K562 (cell line): ENCODE results near the gene KIAA0513. TPM values are rescaled to one million over a fixed set of nuclear protein-coding genes. Genes with fewer than 3 reads are reported as not detected.

ENCODE experiments used
- ATAC-seq: fragments of 200-7000 bp; cut with Tn5 transposase; 3 replicates; pipeline ENCODE4 v1.9.1; 2020; ENCODE audit warnings: moderate library complexity
- BruUV-seq: library from RNA; stranded (reverse); fragments of 400-500 nt; replicated peaks from 2 replicates; lab custom pipeline; 2021; lab: Mats Ljungman, UMichigan
- CTCF ChIA-PET: fragments of 300-600 bp; formaldehyde crosslinking; extraction: SDS; loops from one replicate; lab custom pipeline; 2021; ENCODE audit warnings: low intra/inter-chr PET ratio; lab: Yijun Ruan, JAX
- POLR2A ChIA-PET: fragments of 300-600, 350-650 bp; sonication (Branson Sonifier 250); formaldehyde crosslinking; extraction: SDS; loops from one replicate; lab custom pipeline; 2021; ENCODE audit warnings: antibody characterized with exemption, inconsistent platforms; lab: Yijun Ruan, JAX
- DNase-seq, 4 experiments: peaks; one replicate each; pipeline versions ENCODE4 v3.0.0 to v3.0.0-alpha.2; 2011 to 2018; ENCODE audit warnings: low spot score in 3 of 4, mixed read lengths in 3 of 4; ENCODE audit errors: extremely low read depth in 1 of 4
- FAIRE-seq: peaks from 2 replicates; lab custom pipeline; 2011; peaks lifted over from hg19 to GRCh38; lab: Jason Lieb, UNC
- H2AFZ ChIP-seq: 2 replicates; pipeline ENCODE4 v1.6.0; 2011; ENCODE audit warnings: low read depth, low read length, control low read depth, inconsistent platforms
- H3K27ac ChIP-seq: fragments of 200-600 bp; 3 replicates; pipeline ENCODE4 v1.8.0; 2011; ENCODE audit warnings: low read depth, mild to moderate bottlenecking, control low read depth, inconsistent platforms, low read length, moderate library complexity, mixed read lengths; ENCODE audit errors: extremely low read depth
- H3K27me3 ChIP-seq, 2 experiments: fragments of 300-600 bp in 1 of 2; 2 replicates in 1 of 2; 3 replicates in 1 of 2; pipeline versions ENCODE4 v1.6.0 to v1.8.0; 2011; ENCODE audit warnings: inconsistent platforms in 2 of 2, low read length in 2 of 2, mild to moderate bottlenecking in 1 of 2, mixed read lengths in 1 of 2, moderate library complexity in 1 of 2; ENCODE audit not compliant: control insufficient read depth in 2 of 2, insufficient read depth in 2 of 2
- H3K36me3 ChIP-seq: fragments of 300-600 bp; 3 replicates; pipeline ENCODE4 v1.8.0; 2011; ENCODE audit warnings: mild to moderate bottlenecking, low read length, inconsistent platforms; ENCODE audit not compliant: control insufficient read depth, insufficient read depth
- H3K4me1 ChIP-seq, 2 experiments: fragments of 200-600 bp in 1 of 2; replicated peaks in 1 of 2; 2 replicates in 1 of 2; 3 replicates in 1 of 2; pipeline versions ENCODE4 v1.5.1 to v1.8.0; 2011; ENCODE audit warnings: inconsistent platforms in 2 of 2, low read length in 2 of 2, mild to moderate bottlenecking in 1 of 2, mixed read lengths in 1 of 2, moderate library complexity in 1 of 2; ENCODE audit not compliant: control insufficient read depth in 2 of 2, insufficient read depth in 2 of 2
- H3K4me2 ChIP-seq: 2 replicates; pipeline ENCODE4 v1.6.1; 2011; ENCODE audit warnings: low read length, control low read depth, inconsistent platforms, mixed read lengths; ENCODE audit not compliant: insufficient read depth
- H3K4me3 ChIP-seq: fragments of 200-600 bp; sonication (generic), shearing (Covaris generic); 2 replicates; pipeline ENCODE4 v1.5.1; 2016; ENCODE audit warnings: control low read depth, inconsistent platforms
- H3K79me2 ChIP-seq: fragments of 200-600 bp; 3 replicates; pipeline ENCODE4 v1.8.0; 2011; ENCODE audit warnings: low read length, inconsistent platforms; ENCODE audit not compliant: control insufficient read depth, insufficient read depth
- H3K9ac ChIP-seq, 2 experiments: 2 replicates each; pipeline versions ENCODE4 v1.6.0 to v1.6.1; 2011; ENCODE audit warnings: low read depth in 2 of 2, low read length in 2 of 2, control low read depth in 1 of 2, inconsistent platforms in 1 of 2, mild to moderate bottlenecking in 1 of 2, mixed read lengths in 1 of 2; ENCODE audit not compliant: insufficient read depth in 1 of 2
- H3K9me1 ChIP-seq: one replicate; pipeline ENCODE4 v1.6.0; 2011; ENCODE audit warnings: inconsistent platforms, mild to moderate bottlenecking, low read length, moderate library complexity; ENCODE audit not compliant: control insufficient read depth, insufficient read depth
- H3K9me3 ChIP-seq: replicated peaks from 2 replicates; pipeline ENCODE4 v1.5.1; 2011; ENCODE audit warnings: low read depth, low read length, inconsistent platforms; ENCODE audit not compliant: control insufficient read depth, insufficient read depth
- H4K20me1 ChIP-seq: replicated peaks from 2 replicates; pipeline ENCODE4 v1.6.1; 2011; ENCODE audit warnings: low read length, inconsistent platforms, mixed read lengths; ENCODE audit not compliant: control insufficient read depth, insufficient read depth
- CSDE1 ChIP-seq, 2 experiments: fragments of 450-650 bp; IDR thresholded peaks; 2 replicates each; pipeline ENCODE4 v1.6.1; 2016; ENCODE audit warnings: mild to moderate bottlenecking in 1 of 2
- ELF4 ChIP-seq: fragments of 450-650 bp; formaldehyde crosslinking; IDR thresholded peaks from 2 replicates; pipeline ENCODE4 v1.4.0; 2022; ENCODE audit warnings: missing genetic modification characterization
- HBP1 ChIP-seq: fragments of 450-650 bp; formaldehyde crosslinking; IDR thresholded peaks from 2 replicates; pipeline ENCODE4 v1.4.0; 2022; ENCODE audit warnings: missing genetic modification characterization
- HEY1 ChIP-seq: fragments of 250-450 bp; sonication (Bioruptor Pico); IDR thresholded peaks from 2 replicates; pipeline ENCODE4 v1.5.0; 2020; ENCODE audit warnings: mild to moderate bottlenecking, moderate library complexity, borderline replicate concordance
- KDM1A ChIP-seq, 2 experiments: fragments of 450-650 bp; IDR thresholded peaks; 2 replicates each; pipeline ENCODE4 v1.6.1; 2016; ENCODE audit warnings: mild to moderate bottlenecking in 2 of 2
- POLR2AphosphoS2 ChIP-seq: IDR thresholded peaks from 2 replicates; pipeline ENCODE4 v1.6.1; 2012; ENCODE audit warnings: low read length, improper control_type of control experiment
- PRDM10 ChIP-seq: fragments of 450-650 bp; IDR thresholded peaks from 2 replicates; pipeline ENCODE4 v1.6.1; 2018; ENCODE audit not compliant: partially characterized antibody
- SIRT6 ChIP-seq: IDR thresholded peaks from one replicate; pipeline ENCODE4 v1.6.1; 2012; ENCODE audit warnings: low read depth, mild to moderate bottlenecking, control low read depth, inconsistent platforms, low read length, moderate library complexity
- ZNF584 ChIP-seq: fragments of 200-800 bp; sonication (Bioruptor generic); IDR thresholded peaks from 2 replicates; pipeline ENCODE4 v1.6.1; 2016; ENCODE audit warnings: low read depth, mild to moderate bottlenecking, missing genetic modification characterization, missing compliant biosample characterization
- ZNF75A ChIP-seq: fragments of 450-650 bp; formaldehyde crosslinking; IDR thresholded peaks from 2 replicates; pipeline ENCODE4 v1.4.0; 2020; ENCODE audit warnings: mild to moderate bottlenecking
- ZNF79 ChIP-seq: fragments of 250-450 bp; sonication (Bioruptor Pico); IDR thresholded peaks from 2 replicates; pipeline ENCODE4 v1.4.0; 2020; ENCODE audit warnings: low read depth, mild to moderate bottlenecking, moderate library complexity
- WGBS: fragments of 100-300 bp; shearing (Covaris generic); methylation state at CpG from one replicate; pipeline ENCODE4 v1.1.6; 2016; ENCODE audit warnings: low coverage, mixed read lengths; ENCODE audit not compliant: insufficient coverage; ENCODE audit errors: missing lambda C conversion rate; 5-methylcytosine and 5-hydroxymethylcytosine counted together
- in situ Hi-C: fragments of 300-500 bp; cut with MboI; formaldehyde crosslinking; loops from 4 replicates; pipeline ENCODE4 v1.15.0; 2018; ENCODE audit warnings: inconsistent platforms, mixed read lengths
- intact Hi-C: fragments of 100-400 bp; cut with micrococcal nuclease; formaldehyde crosslinking; loops from 2 replicates; pipeline ENCODE4 v1.14.2; 2022
- polyA plus RNA-seq, 8 experiments: library from polyadenylated mRNA; depleted of rRNA in 4 of 8; stranded (reverse) in 5 of 8; unstranded in 3 of 8; fragments of >200 nt; fragmentation: Nextera tagmentation in 2 of 8; fragmentation: Illumina TruSeq in 1 of 8; extraction: Ambion mirVana in 2 of 8; extraction: Trizol in 1 of 8; gene quantifications; 2 replicates each; pipeline versions ENCODE4 v1.2.1 to v1.2.3, GENCODE V29; 2011 to 2014; ENCODE audit warnings: inconsistent platforms in 1 of 8, missing spikeins in 1 of 8
- total RNA-seq, 7 experiments: library from RNA; depleted of rRNA in 6 of 7; stranded (reverse); fragments of >200 nt in 6 of 7; fragmentation: Illumina TruSeq in 2 of 7; extraction: Trizol in 2 of 7; gene quantifications; 2 replicates each; pipeline versions ENCODE4 v1.2.1 to v1.2.3, GENCODE V29; 2011 to 2021; ENCODE audit warnings: low replicate concordance in 1 of 7
- TF ChIP-seq, protein P1 (sequence below): sonication (generic); formaldehyde crosslinking; IDR thresholded peaks from 2 replicates; pipeline ENCODE4 v1.8.0; 2022; ENCODE audit warnings: mild to moderate bottlenecking, missing genetic modification reagents
- TF ChIP-seq, protein P2 (sequence below), 2 experiments: fragments of 450-650 bp in 1 of 2; sonication (generic) in 1 of 2; formaldehyde crosslinking; conservative IDR thresholded peaks; 2 replicates each; pipeline versions ENCODE4 v1.4.0 to v1.8.1; 2020 to 2022; ENCODE audit warnings: mild to moderate bottlenecking in 1 of 2, missing genetic modification reagents in 1 of 2

KIAA0513 gene
- total and polyA plus RNA-seq, 9 of the 15 experiments (the other 6 are each of a cell fraction or from before 2014, with no cell fraction given): 0.18 to 13.7 (median 10.2) TPM

GRCh38 chr16:85045641-85046471, 18.3 kb downstream of the KIAA0513 start:
- H4K20me1 ChIP-seq: no peaks in the 10 kb centered on the region
- peaks cover 50% of the 10 kb centered on the region for H3K79me2 ChIP-seq
- intact Hi-C loops (no loop called here), in situ Hi-C loops (no loop called here)
- H3K4me1 ChIP-seq: peaks cover 57 to 68% of the 10 kb centered on the region in 2 experiments
- H3K27me3 ChIP-seq: no peaks in the 10 kb centered on the region
- H3K4me2 ChIP-seq: peak overlapping the region; percentile 86
- peak overlapping the region; percentile 63 for H2AFZ ChIP-seq
- no peaks in the 10 kb centered on the region for H3K9me3 ChIP-seq
- ATAC-seq (no peak), FAIRE-seq (no peak), DNase-seq (no peak)
- ChIA-PET CTCF (no interaction called here), POLR2A (interaction anchor here (0.8 to 1.9 kb wide), 7 partner anchors 9 to 58 kb away, joined by 3 to 19 read pairs (median 4); partner anchors contain the start of gene ZDHHC7)
- peak overlapping the region; percentile 41 for H3K4me3 ChIP-seq
- peaks cover 2% of the 10 kb centered on the region; the same call in 2 of the 3 replicates for H3K36me3 ChIP-seq
- peak overlapping the region; percentile 87 for H3K27ac ChIP-seq
- 58% methylated on average over 23 of the region's 23 CpGs for WGBS
- BruUV-seq: no TSS peak
- peak overlapping the region; percentile 85 to 89 for H3K9ac ChIP-seq
- H3K9me1 ChIP-seq: peaks cover 4% of the 10 kb centered on the region
- TF ChIP-seq PRDM10 (no peak), HEY1 (CRISPR knock-in tag) (0 out of 2 replicates have a peak, but pooled peaks have one; percentile 24), ZNF584 (no peak), POLR2AphosphoS2 (no peak), ZNF75A (CRISPR knock-in tag) (peak; percentile 95), ZNF79 (CRISPR knock-in tag) (no peak), KDM1A (IDR thresholded peaks at IDR 0.05) (no peak), ELF4 (CRISPR knock-in tag) (no peak), CSDE1 (IDR thresholded peaks at IDR 0.05) (no peak), HBP1 (CRISPR knock-in tag) (no peak), SIRT6 (no peak)
- TF ChIP-seq, protein P1, sequence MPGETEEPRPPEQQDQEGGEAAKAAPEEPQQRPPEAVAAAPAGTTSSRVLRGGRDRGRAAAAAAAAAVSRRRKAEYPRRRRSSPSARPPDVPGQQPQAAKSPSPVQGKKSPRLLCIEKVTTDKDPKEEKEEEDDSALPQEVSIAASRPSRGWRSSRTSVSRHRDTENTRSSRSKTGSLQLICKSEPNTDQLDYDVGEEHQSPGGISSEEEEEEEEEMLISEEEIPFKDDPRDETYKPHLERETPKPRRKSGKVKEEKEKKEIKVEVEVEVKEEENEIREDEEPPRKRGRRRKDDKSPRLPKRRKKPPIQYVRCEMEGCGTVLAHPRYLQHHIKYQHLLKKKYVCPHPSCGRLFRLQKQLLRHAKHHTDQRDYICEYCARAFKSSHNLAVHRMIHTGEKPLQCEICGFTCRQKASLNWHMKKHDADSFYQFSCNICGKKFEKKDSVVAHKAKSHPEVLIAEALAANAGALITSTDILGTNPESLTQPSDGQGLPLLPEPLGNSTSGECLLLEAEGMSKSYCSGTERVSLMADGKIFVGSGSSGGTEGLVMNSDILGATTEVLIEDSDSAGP (CRISPR knock-in tag): no peak
- TF ChIP-seq, protein P2, sequence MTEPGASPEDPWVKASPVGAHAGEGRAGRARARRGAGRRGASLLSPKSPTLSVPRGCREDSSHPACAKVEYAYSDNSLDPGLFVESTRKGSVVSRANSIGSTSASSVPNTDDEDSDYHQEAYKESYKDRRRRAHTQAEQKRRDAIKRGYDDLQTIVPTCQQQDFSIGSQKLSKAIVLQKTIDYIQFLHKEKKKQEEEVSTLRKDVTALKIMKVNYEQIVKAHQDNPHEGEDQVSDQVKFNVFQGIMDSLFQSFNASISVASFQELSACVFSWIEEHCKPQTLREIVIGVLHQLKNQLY (CRISPR knock-in tag; conservative IDR thresholded peaks at IDR 0.05): no peak
